Skeletal muscle cell (primary cell): ENCODE measurements around the gene IFNGR2.
A peak's percentile ranks its signal among the peaks of the same experiment; 100 is the strongest.

Source experiments
- DNase-seq: peaks from one replicate; pipeline ENCODE4 v3.0.0-alpha.2; 2010; ENCODE audit warnings: low read depth
- H3K4me3 ChIP-seq: 2 replicates; pipeline ENCODE4 v1.5.1; 2011; ENCODE audit warnings: low read depth, mild to moderate bottlenecking, control low read depth, low read length, moderate library complexity

IFNGR2 gene

GRCh38 chr21:33477066-33477465 is 73.9 kb downstream of the IFNGR2 start:
- DNase-seq = no peak
- no peak overlapping the region for H3K4me3 ChIP-seq

DNA sequence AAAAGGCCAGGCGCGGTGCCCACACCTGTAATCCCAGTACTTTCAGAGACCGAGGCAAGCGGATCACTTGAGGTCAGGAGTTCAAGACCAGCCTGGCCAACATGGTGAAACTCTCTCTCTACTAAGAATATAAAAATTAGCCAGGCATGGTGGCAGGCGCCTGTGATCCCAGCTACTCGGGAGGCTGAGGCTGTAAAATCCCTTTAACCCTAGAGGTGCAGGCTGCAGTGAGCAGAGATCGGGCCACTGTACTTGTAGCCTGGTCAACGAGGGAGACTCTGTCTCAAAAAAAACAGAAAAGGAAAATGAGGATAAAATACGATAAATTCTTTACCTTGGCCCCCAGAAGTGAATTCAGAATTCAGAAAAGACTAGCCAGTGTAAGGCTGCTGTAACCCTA is 75.0 kb downstream of the IFNGR2 start:
- no peak for DNase-seq
- H3K4me3 ChIP-seq = peak overlapping the region; percentile 87

DNA sequence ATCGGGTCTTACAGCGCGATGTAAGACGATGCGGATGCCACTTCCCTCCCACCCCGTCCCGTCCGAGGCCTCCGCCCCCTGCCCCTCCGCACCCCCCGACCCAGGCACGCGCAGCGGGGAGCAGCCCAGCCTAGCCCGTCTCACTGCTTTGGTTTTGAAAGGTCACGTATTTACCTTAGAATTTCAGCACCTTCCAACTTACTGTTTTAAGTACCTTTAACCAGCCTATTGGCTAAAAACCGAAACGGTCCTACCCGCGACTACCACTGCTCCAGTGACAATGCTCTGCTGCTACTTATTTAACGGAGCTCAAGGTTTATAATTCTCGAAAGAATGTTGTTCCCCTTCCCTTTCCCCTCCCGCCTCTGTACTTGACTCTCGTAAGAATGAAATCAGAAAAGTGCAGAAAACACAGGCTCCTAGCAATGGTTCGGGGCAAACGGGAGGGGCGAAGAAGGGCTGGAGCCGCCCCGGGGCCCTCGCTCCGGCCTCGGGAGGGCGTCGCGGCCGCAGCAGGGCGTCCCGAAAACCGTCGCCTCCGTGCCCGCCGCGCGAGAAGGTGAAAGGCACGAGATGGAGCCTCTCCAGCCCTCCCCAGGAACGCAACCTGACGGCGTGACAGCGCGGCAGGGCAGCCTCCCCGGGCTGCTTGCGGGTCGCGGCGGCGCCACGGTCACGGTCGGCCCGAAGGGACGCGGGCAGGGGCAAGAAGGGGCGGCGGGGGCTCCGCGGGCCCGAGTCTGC is 75.9 kb downstream of the IFNGR2 start:
- H3K4me3 ChIP-seq = peak overlapping the region; percentile 87
- no peak for DNase-seq

DNA sequence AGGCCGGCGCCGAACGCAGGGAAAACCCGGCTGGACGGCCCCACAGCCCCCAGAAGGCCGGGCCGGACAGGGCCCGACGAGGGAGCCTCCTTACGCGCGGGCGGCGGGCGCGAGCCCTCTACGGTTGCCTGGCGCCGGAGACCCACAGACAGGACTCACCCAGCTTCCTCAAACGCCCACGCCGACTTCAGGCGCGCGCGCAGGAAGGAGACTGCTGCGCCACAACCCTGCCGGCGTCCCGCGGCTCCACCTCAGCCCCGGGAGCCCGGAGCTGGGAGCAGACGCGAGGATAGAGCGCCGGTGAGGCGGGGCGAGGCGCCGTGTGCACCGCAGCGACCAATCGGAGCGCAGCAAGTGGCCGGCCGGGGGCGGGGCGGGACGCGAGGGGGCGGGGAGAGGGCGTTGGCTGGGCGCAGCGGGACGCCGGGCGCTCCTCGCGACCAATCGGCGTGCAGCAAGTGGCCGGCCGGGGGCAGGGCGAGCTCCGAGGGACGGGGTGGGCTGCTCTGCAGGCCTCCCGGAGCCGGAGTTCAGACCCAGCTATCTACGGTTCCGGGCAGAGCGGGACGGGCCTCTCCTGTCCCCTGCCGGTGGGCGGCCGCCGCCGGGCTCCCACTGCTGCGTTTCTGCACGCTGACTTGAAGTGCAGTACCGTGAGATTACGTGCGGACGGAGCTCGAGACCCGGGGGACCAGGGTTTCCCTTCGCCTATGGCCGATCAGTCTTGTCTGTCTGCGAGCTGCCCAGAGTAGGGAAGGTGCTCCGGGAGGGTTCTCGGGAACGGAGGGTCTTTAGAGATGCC is 76.7 kb downstream of the IFNGR2 start, which contains the start of gene TMEM50B:
TSS of gene TMEM50B (minus strand) at position 296 of the 802 bp plus-strand sequence. CDS start 11,089 bp downstream, outside the sequence.
- peak within 1 kb of the TSS; percentile 87 for H3K4me3 ChIP-seq
- peak; percentile 90 for DNase-seq

GRCh38 chr21:33480481-33481103 is 77.4 kb downstream of the IFNGR2 start:
- DNase-seq = no peak
- peak overlapping the region; percentile 87 for H3K4me3 ChIP-seq

GRCh38 chr21:33481314-33481943 is 78.2 kb downstream of the IFNGR2 start:
- no peak for DNase-seq

More at GRCh38 chr21:33481314-33481943, 78.2 kb downstream of the IFNGR2 start:
- H3K4me3 ChIP-seq = no peak overlapping the region
